ENCODE results near the gene PLCB4.

Gene PLCB4

DNA sequence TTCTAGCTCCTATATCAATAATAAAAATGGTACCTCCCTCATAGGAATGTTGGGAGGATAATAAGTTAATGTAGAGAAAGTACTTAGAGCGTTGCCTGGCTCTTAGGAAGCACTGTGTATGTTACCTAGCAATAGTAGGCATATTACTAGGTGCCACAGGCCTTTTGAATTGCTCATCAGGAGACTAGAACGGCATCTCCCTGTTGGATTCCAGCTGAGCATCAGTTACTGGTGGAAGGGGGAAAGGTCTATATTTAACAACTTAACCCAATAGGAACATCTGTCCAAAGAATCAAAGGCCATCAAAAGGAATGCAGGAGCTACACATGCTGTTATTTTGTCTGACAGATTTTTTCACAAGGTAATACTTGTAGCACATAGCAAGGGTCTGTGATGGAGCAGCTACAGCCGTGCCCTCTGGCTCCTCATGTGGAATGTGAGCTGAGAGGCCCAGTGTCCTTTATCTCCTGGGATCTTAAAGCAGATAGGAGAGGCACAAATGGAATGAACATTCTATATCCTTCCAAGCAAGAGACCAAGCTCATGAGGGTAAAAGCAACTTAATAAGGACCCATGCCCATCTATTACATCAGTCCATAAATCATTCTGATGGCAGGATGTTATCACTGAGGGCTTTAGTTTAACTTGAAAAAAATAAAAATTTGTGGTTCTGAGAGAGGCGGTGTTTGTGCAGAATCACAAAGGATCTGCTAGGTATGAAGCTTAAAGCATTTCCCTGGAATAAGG lies 260.6 kb downstream of the PLCB4 start:
- Histone ChIP-seq H3K36me3 (ENCODE audit: low read length) (no peaks in the 10 kb centered on the region), H3K4me3 (ENCODE audit: insufficient read depth, low read length, poor library complexity, severe bottlenecking) (no peak overlapping the region), H3K79me2 (ENCODE audit: insufficient read depth, low read length) (no peaks in the 10 kb centered on the region), H3K9me2 (replicated peaks; ENCODE audit: insufficient read depth, low read length) (no peaks in the 10 kb centered on the region), H3K27ac (ENCODE audit: low read depth, low read length) (no peak overlapping the region), H4K20me1 (ENCODE audit: low read depth, low read length) (no peaks in the 10 kb centered on the region), H3K9me3 (ENCODE audit: insufficient read depth, low read length) (no peaks in the 10 kb centered on the region), H3K9ac (ENCODE audit: low read length) (no peak overlapping the region), H2AFZ (ENCODE audit: low read depth, low read length, severe bottlenecking) (no peak overlapping the region), H3K27me3 (ENCODE audit: low read length) (no peaks in the 10 kb centered on the region), H3K4me2 (ENCODE audit: low read depth, low read length, poor library complexity, severe bottlenecking) (no peak overlapping the region), H3F3A (ENCODE audit: insufficient read depth) (no peaks in the 10 kb centered on the region)
- no peak for TF ChIP-seq EZH2phosphoT487 (conservative IDR thresholded peaks at IDR 0.05; ENCODE audit: low read length)
- TF ChIP-seq, protein P1, sequence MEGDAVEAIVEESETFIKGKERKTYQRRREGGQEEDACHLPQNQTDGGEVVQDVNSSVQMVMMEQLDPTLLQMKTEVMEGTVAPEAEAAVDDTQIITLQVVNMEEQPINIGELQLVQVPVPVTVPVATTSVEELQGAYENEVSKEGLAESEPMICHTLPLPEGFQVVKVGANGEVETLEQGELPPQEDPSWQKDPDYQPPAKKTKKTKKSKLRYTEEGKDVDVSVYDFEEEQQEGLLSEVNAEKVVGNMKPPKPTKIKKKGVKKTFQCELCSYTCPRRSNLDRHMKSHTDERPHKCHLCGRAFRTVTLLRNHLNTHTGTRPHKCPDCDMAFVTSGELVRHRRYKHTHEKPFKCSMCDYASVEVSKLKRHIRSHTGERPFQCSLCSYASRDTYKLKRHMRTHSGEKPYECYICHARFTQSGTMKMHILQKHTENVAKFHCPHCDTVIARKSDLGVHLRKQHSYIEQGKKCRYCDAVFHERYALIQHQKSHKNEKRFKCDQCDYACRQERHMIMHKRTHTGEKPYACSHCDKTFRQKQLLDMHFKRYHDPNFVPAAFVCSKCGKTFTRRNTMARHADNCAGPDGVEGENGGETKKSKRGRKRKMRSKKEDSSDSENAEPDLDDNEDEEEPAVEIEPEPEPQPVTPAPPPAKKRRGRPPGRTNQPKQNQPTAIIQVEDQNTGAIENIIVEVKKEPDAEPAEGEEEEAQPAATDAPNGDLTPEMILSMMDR (IDR thresholded peaks at IDR 0.05; ENCODE audit: insufficient read depth, low read length, poor library complexity, severe bottlenecking) = no peak

- Histone ChIP-seq H3K9me2 (replicated peaks; ENCODE audit: insufficient read depth, low read length) (no peaks in the 10 kb centered on the region), H3K27me3 (ENCODE audit: low read length) (no peaks in the 10 kb centered on the region), H3K4me3 (ENCODE audit: insufficient read depth, low read length, poor library complexity, severe bottlenecking) (no peak overlapping the region), H3F3A (ENCODE audit: insufficient read depth) (no peaks in the 10 kb centered on the region), H3K9ac (ENCODE audit: low read length) (no peak overlapping the region), H3K27ac (ENCODE audit: low read depth, low read length) (no peak overlapping the region), H3K79me2 (ENCODE audit: insufficient read depth, low read length) (no peaks in the 10 kb centered on the region), H4K20me1 (ENCODE audit: low read depth, low read length) (no peaks in the 10 kb centered on the region), H3K36me3 (ENCODE audit: low read length) (no peaks in the 10 kb centered on the region), H3K9me3 (ENCODE audit: insufficient read depth, low read length) (no peaks in the 10 kb centered on the region), H3K4me2 (ENCODE audit: low read depth, low read length, poor library complexity, severe bottlenecking) (no peak overlapping the region), H2AFZ (ENCODE audit: low read depth, low read length, severe bottlenecking) (no peak overlapping the region)
- TF ChIP-seq, protein P1 (IDR thresholded peaks at IDR 0.05; ENCODE audit: insufficient read depth, low read length, poor library complexity, severe bottlenecking) = no peak
- no peak for TF ChIP-seq EZH2phosphoT487 (conservative IDR thresholded peaks at IDR 0.05; ENCODE audit: low read length)
Observed at GRCh38 chr20:9330151-9330550, 261.3 kb downstream of the PLCB4 start.

DNA sequence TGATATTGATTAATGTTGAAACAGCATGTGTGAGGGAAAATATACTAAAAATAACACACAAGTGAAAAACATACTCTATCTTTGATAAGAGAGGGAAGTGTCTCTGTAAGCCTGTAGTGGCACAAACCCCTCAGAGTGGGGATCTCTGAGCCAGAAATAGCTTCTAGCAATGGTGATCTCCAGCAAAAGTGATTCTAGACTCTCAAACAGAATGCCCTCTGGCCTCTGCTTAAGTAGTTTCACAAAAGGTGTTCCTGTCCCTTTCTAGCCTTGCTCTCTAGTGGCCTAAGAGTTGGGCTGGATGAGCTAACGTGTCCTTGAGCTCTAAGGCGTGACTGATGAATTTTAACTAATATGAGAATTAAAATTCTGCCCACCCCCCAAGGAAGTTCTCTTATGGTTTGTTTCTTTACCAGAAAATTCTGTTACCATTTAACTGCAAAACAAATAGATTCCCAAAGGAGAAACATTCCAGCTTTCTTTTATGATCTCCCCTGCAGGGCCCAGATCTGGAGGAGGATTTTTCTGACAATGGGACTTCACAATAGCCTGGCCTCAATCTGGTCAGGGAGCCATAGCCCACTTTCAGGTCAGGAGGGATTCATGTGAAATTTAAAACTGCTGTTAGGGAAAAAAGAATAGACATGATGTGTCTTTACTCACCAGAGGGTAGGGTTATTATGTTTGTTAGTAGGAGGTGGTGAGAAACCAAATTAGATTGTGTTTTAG lies 263.0 kb downstream of the PLCB4 start:
- H3K36me3 ChIP-seq (ENCODE audit: low read length) = no peaks in the 10 kb centered on the region
- no peaks in the 10 kb centered on the region for H3K79me2 ChIP-seq (ENCODE audit: insufficient read depth, low read length)
- H3K27ac ChIP-seq (ENCODE audit: low read depth, low read length) = no peak overlapping the region
- TF ChIP-seq, protein P1 (IDR thresholded peaks at IDR 0.05; ENCODE audit: insufficient read depth, low read length, poor library complexity, severe bottlenecking) = no peak
- TF ChIP-seq EZH2phosphoT487 (conservative IDR thresholded peaks at IDR 0.05; ENCODE audit: low read length) = no peak
- H3K27me3 ChIP-seq (ENCODE audit: low read length) = no peaks in the 10 kb centered on the region
- no peaks in the 10 kb centered on the region for H3K9me3 ChIP-seq (ENCODE audit: insufficient read depth, low read length)
- H3K4me2 ChIP-seq (ENCODE audit: low read depth, low read length, poor library complexity, severe bottlenecking) = no peak overlapping the region
- H3K9ac ChIP-seq (ENCODE audit: low read length) = no peak overlapping the region
- H3K4me3 ChIP-seq (ENCODE audit: insufficient read depth, low read length, poor library complexity, severe bottlenecking) = no peak overlapping the region
- no peaks in the 10 kb centered on the region for H3K9me2 ChIP-seq (replicated peaks; ENCODE audit: insufficient read depth, low read length)
- H4K20me1 ChIP-seq (ENCODE audit: low read depth, low read length) = no peaks in the 10 kb centered on the region
- no peaks in the 10 kb centered on the region for H3F3A ChIP-seq (ENCODE audit: insufficient read depth)
- H2AFZ ChIP-seq (ENCODE audit: low read depth, low read length, severe bottlenecking) = no peak overlapping the region

Data from SU-DHL-6 (cell line).